Measurements from ENCODE around the gene FAM168B. TPM values are rescaled to one million over a fixed set of nuclear protein-coding genes. Genes with fewer than 3 reads are reported as not detected.
A peak's percentile ranks its signal among the peaks of the same experiment; 100 is the strongest.

FAM168B gene
- total RNA-seq, 1 experiment from 2014 or later = 124 TPM

DNA sequence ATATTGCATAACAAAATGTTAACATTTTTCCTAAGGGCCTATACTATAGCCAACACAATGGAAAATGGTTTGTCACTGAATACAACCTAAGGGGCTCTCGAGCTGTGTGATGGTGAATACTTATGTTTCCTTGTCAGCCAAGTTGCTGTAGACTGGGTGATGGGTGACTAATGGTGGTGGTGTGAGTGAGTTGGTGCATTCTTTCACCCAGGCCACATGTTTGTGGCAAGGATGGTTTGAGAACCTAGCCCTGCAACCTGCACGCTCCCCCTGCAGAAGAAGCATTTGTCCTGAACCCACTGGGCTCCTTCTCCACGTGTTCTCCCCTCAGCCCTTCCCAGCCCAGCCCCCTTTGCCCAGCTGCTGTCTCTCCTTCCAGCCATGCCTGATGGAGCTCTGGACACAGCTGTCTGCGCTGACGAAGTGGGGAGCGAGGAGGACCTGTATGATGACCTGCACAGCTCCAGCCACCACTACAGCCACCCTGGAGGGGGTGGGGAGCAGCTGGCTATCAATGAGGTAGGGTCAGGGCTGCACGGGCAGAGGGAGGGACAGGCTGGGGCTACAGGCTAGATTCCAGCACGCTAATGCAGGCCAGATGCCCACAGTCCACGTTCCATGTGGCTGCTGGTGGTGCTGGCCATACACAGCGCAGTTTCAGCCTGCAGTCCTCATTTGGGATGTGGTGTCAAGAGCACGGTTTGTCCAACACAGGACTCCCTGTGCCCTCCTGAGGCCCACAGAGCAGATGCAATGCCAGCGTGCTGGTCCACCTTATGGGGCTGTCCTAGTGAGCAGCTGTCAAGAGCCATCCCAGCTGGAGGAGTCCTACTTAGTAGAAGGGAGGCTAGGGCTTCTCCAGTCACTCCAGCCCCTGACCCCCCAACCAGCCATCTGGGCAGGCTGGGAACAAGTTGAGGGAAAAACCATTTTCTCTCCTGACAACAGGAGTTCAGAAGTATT is 65.4 kb downstream of the FAM168B start:
- DNase-seq (ENCODE audit: low read depth) = no peak

DNA sequence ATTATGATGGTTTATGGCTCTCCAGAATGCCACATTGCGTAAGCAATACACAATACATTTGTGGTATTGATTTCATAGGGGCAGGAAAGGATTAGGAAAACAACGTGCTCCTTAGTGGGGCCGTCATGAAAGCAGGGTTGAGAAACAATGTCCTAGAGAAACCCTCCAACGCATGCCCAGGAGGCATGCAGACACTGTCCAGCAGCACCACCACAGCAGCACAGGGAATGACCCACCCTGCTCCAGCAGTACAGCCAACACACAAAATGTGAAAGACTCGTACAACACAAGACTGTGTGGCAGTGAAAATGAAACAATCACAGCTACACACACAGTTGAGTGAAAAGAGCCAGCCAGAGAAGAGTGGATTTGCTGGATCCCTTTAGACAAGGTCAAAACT is 66.3 kb downstream of the FAM168B start:
- no peak for DNase-seq (ENCODE audit: low read depth)

DNA sequence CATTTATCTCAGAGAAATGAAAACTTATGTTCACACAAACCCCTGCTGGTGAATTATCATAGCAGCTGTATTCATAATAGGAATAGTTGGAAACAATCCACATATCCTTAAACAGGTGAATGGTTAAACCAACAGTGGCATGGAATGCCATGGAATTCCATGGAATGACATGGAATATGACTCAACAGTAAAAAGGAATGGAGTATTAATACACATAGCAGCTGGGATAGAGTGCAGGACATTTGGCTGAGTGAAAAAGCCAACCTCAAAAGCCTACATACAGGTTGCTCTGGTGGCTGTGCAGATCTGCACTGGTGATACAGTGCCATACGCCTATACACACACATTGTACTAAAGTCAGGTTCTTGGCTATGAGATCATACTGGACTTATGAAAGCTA is 69.5 kb downstream of the FAM168B start:
- DNase-seq (ENCODE audit: low read depth) = peak; percentile 21

DNA sequence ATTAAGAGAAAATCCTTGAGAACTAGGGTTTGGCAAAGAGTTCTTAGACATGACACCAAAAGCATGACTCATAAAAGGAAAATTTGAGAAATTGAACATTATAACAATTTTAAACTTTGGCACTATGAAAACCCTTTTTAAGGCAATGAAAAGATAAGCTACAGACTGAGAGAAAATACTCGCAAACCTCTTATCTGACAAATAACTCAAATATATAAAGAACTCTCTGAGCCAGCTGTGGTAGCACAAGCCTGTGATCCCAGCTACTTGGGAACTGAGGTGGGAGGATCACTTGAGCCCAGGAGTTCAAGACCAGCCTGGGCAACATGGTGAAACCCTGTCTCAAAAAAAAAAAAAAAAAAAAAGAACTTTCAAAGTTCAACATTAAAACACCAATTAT is 70.5 kb downstream of the FAM168B start:
- no peak for DNase-seq (ENCODE audit: low read depth)

DNA sequence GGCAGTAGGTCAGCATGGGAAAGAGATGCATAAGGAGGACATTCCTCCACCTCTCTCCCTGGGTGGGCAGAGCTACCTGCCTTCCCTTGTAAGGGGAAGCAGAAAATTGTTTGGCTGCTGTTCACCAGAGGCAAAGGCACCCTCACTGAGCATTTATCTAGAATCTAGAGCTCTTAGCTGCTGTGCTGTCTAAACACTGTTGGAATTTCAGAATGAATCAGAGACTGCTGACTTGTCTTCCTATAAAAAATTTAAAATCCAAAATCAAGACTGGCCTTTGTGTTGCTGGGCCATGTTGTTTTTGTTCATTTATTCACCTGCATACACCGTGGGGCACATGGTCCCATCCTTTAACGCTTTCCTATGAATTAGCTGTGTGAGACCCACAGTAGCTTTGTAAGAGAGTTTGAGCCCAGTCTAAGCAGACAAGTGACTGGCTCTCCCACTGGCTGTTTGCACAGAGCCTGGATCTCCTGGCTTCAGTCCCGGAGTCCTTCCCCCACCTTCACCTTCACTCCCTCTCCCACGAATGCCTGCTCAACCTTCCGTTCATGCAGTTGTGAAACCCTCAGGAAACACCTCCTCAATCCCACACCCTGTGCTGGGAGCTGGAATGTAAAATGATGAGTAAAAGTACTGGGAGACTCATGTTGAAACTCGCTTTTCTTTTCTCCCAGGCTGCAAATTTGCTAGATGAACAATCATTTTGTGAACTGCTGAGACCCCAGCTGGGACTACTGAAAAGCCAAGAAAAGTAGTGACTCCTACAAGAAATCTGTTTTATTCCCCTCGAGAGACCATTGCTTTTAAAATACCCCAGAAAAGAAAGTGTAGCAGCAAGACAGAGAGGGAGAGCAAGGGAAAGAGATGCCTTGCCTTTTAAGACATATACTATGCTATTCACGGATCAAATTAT is 76.2 kb downstream of the FAM168B start:
- DNase-seq (ENCODE audit: low read depth) = no peak

DNA sequence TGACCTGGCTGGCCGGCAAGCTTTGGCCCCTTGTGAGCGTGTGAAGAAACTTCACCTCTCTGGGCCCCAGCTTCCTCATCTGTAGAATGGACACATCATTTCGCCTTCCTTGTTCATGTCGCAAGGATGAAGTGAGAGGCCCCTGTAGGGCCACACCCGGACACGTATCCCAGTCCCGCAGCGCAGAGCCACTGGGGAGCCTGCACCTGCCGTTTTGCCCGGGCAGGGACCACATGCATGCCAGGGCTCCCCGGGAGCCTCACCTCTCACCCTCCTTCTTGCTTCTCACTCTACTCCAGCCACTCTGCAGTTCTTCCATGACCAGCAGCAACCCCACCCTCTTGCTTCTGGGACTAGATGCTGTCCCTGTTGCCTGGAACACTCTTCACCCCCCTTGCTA is 77.5 kb downstream of the FAM168B start:
- DNase-seq (ENCODE audit: low read depth) = no peak

DNA sequence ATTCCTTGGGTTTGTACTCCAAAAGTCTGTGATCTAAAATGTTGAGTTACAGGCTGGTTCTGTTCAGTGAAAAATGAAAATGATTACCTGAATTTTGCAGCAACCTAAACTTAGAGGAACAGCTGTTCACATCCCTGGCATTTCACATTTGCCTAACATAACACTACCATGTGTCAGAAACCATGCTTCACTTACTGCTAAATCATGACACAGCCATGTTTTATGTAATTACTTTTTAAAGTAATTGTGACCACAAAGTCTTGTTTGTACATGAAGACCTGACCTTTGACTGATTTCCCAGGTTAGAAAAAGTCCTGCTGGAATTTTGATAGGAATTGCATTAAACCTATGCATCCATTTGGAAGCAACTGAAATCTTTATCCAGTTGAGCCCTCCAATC is 79.1 kb downstream of the FAM168B start:
- no peak for DNase-seq (ENCODE audit: low read depth)

DNA sequence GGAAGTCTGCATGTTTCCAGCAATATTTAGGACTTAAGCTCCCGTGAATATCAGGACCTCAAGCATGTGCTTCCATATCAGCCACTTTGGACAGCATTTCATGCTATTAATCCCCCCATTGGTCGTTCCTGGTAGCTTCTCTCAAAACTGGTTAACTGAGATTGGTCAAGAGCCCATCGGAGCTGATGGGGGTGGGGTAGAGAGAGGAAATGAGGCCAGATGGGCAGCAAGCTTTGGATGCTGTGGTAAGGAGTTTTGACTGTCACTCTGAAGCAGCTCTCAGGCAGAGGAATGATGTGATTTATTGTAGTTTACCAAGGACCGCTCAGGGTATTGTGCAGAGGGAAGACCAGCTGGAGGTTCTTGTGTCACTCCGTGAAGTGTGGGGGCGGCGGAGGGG is 81.8 kb downstream of the FAM168B start:
- no peak for DNase-seq (ENCODE audit: low read depth)

DNA sequence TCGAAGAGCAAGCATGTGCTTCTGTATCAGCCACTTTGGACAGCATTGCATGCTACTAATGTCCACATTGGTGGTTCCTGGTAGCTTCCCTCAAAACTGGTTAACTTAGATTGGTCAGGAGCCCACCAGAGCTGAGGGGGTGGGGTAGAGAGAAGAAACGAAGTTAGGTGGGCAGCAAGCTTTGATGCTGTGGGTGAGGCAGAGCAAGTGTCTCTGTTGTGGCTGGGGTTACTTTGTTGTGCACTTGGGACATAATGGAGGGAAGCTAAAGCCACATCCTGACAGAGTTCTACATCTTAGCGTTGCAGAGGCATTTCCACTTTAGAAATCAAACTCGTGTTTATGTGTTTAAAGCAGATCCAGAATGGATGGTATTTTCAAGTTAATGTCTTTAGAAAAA is 82.7 kb downstream of the FAM168B start:
- no peak for DNase-seq (ENCODE audit: low read depth)

DNA sequence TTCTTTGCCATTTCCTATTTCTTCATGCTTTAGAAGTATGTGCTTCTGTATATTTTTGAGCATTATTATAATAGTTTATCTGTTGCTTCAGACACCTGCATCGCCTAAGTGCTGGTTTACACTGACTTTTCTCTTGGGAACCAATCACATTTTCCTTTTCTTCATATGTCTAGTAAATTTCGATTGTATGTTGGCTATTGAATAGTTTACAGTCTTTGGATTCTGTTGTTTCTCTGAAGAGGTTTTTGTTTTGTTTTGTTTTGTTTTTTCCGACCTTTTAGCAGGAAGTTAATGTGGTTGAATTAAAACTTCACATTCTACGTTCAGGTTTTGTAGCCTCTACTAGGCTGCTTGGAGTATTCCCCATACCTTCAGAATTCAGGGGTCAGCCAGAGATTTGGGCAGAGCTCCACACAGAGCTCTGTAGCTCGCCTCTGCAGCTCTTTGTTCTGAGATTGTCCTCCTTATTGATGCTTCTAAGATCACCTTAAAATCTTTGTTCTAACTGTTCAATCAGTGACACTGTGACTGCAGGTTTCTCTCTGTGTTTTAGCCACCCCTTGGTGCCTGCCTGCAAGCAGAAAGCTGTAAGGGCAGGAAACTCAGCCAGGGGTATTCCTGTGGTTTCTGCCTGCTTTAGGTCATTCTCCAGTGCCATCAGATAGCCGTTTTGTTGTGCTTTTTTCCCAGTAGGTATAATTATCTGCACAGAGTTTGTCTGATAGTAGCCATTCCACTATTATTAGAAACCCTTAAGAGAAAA is 83.4 kb downstream of the FAM168B start:
- DNase-seq (ENCODE audit: low read depth) = no peak

DNA sequence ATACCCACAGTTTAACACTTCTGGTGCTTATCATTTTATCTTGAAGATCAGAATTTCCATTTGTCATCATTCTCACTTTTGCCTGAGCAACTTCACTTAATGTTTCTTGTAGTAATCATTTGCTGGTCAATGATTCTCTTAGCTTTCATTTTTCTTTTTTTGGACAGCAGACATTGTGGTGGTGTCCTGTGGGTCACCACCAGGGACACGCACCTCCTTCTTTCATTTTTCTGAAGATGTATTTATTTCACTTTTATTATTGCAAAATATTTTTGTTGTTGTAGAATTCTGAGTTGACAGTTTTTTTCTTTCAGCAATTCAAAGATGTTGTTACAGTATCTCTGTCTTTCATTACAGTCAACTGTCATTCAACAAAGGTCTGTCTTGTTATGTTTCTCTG is 84.3 kb downstream of the FAM168B start:
- DNase-seq (ENCODE audit: low read depth) = no peak

DNA sequence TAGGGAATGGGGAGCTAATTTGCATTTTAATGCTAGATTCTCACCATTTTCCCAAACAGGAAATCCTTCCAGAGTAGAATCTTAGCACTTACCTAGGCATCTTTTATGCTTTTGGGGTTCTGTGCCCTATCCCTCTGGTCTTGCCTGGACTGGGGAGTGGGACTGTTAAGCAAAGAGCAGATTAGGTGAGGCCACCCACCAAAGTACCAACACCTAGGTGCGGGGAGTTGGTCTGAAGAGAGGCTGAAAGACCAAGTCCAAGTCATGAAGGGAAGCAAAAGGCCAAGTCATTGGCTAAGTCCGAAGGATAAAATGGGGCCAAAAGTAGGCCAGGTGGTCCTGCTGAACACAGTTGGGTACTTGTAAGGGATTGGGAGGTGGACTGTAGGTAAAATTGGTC is 86.7 kb downstream of the FAM168B start:
- no peak for DNase-seq (ENCODE audit: low read depth)

DNA sequence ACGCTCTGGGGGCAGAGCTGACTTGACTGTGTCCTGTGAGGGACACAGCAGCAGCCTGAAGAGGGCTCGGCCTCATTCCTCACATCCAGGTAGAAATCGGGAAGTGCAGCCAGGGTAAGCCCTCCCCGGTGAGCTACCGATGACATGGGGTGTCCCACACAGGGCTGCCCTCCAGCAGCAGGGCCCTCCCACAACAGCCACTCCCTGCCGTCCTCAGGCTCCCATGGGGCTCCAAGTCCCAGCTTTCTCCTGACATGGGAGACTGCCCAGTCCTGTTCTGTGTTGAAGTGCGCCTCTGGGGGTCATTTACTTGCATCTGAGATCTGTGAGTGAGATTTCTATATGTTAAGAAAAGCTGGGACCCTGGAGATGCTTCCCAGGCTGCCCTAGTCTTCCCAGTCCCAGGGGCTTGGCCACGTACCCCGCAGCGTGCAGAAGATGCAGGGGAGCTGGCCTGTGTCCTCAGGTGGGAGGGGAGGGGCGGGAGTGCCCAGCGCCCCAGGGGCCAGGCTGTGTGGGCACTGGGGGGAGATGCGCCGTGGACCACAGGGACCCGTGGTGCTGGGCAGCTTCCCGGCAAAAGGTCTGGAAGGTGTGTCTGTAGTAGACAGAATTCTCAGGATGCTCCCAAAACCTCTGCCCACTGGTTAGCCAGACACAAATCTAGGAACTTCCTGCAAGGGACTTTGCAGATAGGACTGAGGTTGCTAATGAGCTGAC is 87.9 kb downstream of the FAM168B start:
- DNase-seq (ENCODE audit: low read depth) = no peak

DNA sequence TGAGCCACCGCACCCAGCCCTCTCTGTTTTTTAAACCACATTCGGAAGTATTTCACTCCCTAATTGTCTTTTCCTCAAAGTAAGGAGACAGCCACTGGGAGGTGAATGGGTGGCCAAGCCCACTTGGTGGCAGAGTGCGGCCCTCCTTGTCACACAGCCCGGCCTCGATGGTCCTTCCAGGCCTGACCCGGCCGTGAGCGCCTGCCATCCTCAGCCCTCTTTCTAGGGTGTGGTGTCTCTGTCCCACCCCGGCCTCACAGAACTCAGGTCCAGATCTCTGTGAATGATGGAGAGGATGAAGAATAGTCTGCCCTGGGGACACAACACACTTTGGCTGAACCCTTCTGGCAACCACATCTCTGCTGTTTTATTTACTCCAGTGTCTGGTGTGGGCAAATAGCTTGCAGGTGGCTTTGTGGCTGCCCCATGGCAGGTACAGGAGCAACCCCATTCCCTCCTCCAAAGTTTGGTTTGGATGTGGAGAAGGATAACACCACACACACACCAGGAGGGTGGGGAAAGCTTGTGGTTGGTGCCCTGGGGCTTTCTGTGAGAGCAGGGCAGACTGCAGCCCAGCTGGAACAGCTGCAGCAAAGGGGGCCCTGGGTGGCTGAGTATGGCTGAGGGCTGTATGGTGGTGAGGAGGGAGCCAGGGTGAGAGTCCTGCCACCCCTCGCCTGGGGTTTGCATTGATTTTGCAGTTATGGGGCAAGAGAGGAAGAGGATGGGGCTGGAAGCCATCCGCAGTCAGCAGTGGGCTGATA is 88.6 kb downstream of the FAM168B start:
- DNase-seq (ENCODE audit: low read depth) = no peak

DNA sequence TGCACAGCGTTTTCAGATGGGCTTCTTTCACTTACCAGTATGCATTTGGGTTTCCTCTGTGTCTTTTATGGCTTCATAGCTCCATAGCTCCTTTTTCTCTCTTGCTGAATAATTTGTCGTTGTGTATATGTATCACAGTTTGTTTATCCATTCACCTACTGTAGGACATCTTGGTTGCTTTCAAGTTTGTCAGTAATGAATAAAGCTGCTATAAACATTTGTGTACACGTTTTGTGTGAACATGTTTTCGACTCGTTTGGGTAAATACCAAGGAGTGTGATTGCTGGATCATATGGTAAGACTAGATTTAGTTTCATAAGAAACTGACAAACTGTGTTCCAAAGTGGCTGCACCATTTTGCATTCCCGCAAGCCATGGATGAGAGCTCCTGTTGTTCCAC is 94.7 kb downstream of the FAM168B start:
- DNase-seq (ENCODE audit: low read depth) = no peak

Other genes starting within 250 kb of the FAM168B start
- gene PLEKHB2, start 11.9 kb upstream of the FAM168B start, total RNA-seq (2014; rRNA removed) = 134 and 140 TPM in 2 replicates
- not detected in 2 replicates for gene POTEE, start 116.1 kb upstream of the FAM168B start, total RNA-seq (2014; rRNA removed)

Data from LHCN-M2 (cell line).